Mesenchymal stem cell (in vitro differentiated cells and primary cell): ENCODE data around the gene BAHD1.

Experiments
- DNase-seq: peaks from one replicate; pipeline ENCODE4 v3.0.0-alpha.2; 2013
- H2AFZ ChIP-seq: one replicate; pipeline ENCODE4 v1.6.1; 2013; ENCODE audit warnings: low read depth, mild to moderate bottlenecking, control low read depth, inconsistent platforms, low read length, moderate library complexity
- H2AK5ac ChIP-seq: 2 replicates; pipeline ENCODE4 v1.6.1; 2013; ENCODE audit warnings: low read length, moderate library complexity, mild to moderate bottlenecking, inconsistent platforms; ENCODE audit not compliant: severe bottlenecking
- H2BK120ac ChIP-seq: one replicate; pipeline ENCODE4 v1.6.1; 2013; ENCODE audit warnings: low read depth, mild to moderate bottlenecking, inconsistent platforms, low read length, moderate library complexity
- H2BK12ac ChIP-seq, 2 experiments: one replicate each; pipeline ENCODE4 v1.6.1; 2013; ENCODE audit warnings: inconsistent platforms in 2 of 2, low read length in 2 of 2, mild to moderate bottlenecking in 2 of 2, moderate library complexity in 2 of 2, control low read depth in 1 of 2
- H2BK15ac ChIP-seq: one replicate; pipeline ENCODE4 v1.6.1; 2013; ENCODE audit warnings: mild to moderate bottlenecking, low read depth, inconsistent platforms; ENCODE audit not compliant: poor library complexity, severe bottlenecking
- H2BK5ac ChIP-seq: 2 replicates; pipeline ENCODE4 v1.6.1; 2013; ENCODE audit warnings: low read depth, mild to moderate bottlenecking, low read length, control low read depth, inconsistent platforms; ENCODE audit not compliant: poor library complexity, severe bottlenecking
- H3K14ac ChIP-seq, 2 experiments: one replicate each; pipeline ENCODE4 v1.6.1; 2013; ENCODE audit warnings: inconsistent platforms in 2 of 2, low read length in 2 of 2, control low read depth in 1 of 2, mild to moderate bottlenecking in 1 of 2, moderate library complexity in 1 of 2
- H3K18ac ChIP-seq, 2 experiments: one replicate each; pipeline ENCODE4 v1.6.1; 2013; ENCODE audit warnings: inconsistent platforms in 2 of 2, low read length in 2 of 2, control low read depth in 1 of 2, low read depth in 1 of 2, mild to moderate bottlenecking in 1 of 2
- H3K23ac ChIP-seq, 2 experiments: one replicate each; pipeline ENCODE4 v1.6.1; 2013; ENCODE audit warnings: inconsistent platforms in 2 of 2, low read length in 2 of 2, mild to moderate bottlenecking in 2 of 2, moderate library complexity in 2 of 2, control low read depth in 1 of 2
- H3K27ac ChIP-seq: 2 replicates; pipeline ENCODE4 v1.5.1; 2013; ENCODE audit warnings: mild to moderate bottlenecking, moderate library complexity, low read length, control low read depth, inconsistent platforms; ENCODE audit not compliant: poor library complexity, severe bottlenecking
- H3K27me3 ChIP-seq, 2 experiments: 2 replicates each; pipeline versions ENCODE4 v1.6.1 to v1.7.0; 2013; ENCODE audit warnings: low read length in 2 of 2, mild to moderate bottlenecking in 2 of 2, moderate library complexity in 2 of 2, control low read depth in 1 of 2, inconsistent platforms in 1 of 2; ENCODE audit not compliant: control insufficient read depth in 1 of 2, insufficient read depth in 1 of 2
- H3K36me3 ChIP-seq, 2 experiments: 2 replicates each; pipeline versions ENCODE4 v1.6.1 to v1.7.0; 2013; ENCODE audit warnings: low read length in 2 of 2, control low read depth in 1 of 2, inconsistent platforms in 1 of 2, low read depth in 1 of 2, mild to moderate bottlenecking in 1 of 2; ENCODE audit not compliant: insufficient read depth in 2 of 2, control insufficient read depth in 1 of 2
- H3K4ac ChIP-seq, 2 experiments: one replicate each; pipeline ENCODE4 v1.6.1; 2013; ENCODE audit warnings: inconsistent platforms in 2 of 2, low read length in 2 of 2, mild to moderate bottlenecking in 2 of 2, moderate library complexity in 2 of 2, control low read depth in 1 of 2, low read depth in 1 of 2
- H3K4me1 ChIP-seq: 2 replicates; pipeline ENCODE4 v1.6.1; 2013; ENCODE audit warnings: low read depth, low read length, control low read depth; ENCODE audit not compliant: control insufficient read depth, insufficient read depth
- H3K4me2 ChIP-seq: 2 replicates; pipeline ENCODE4 v1.6.1; 2013; ENCODE audit warnings: low read length, mild to moderate bottlenecking, inconsistent platforms; ENCODE audit not compliant: poor library complexity, severe bottlenecking
- H3K4me3 ChIP-seq, 2 experiments: 2 replicates each; pipeline versions ENCODE4 v1.5.1 to v1.7.0; 2013; ENCODE audit warnings: low read length in 2 of 2, mild to moderate bottlenecking in 2 of 2, control low read depth in 1 of 2, low read depth in 1 of 2; ENCODE audit not compliant: insufficient read depth in 1 of 2
- H3K79me1 ChIP-seq: replicated peaks from 2 replicates; pipeline ENCODE4 v1.6.1; 2013; ENCODE audit warnings: mild to moderate bottlenecking, control low read depth, low read length, inconsistent platforms; ENCODE audit not compliant: poor library complexity, severe bottlenecking
- H3K9ac ChIP-seq: 2 replicates; pipeline ENCODE4 v1.7.0; 2013; ENCODE audit warnings: mild to moderate bottlenecking, low read length, moderate library complexity
- H3K9me3 ChIP-seq: 2 replicates; pipeline ENCODE4 v1.7.0; 2013; ENCODE audit warnings: mild to moderate bottlenecking, low read length; ENCODE audit not compliant: control insufficient read depth
- H4K8ac ChIP-seq: one replicate; pipeline ENCODE4 v1.6.1; 2013; ENCODE audit warnings: inconsistent platforms, mild to moderate bottlenecking, low read length, moderate library complexity
- H4K91ac ChIP-seq: one replicate; pipeline ENCODE4 v1.6.1; 2013; ENCODE audit warnings: mild to moderate bottlenecking, low read length, inconsistent platforms
- WGBS: methylation state at CpG from one replicate; pipeline ENCODE4 v1.1.7; 2013; ENCODE audit warnings: mixed read lengths; 5-methylcytosine and 5-hydroxymethylcytosine counted together

BAHD1 gene

GRCh38 chr15:40464595-40465185 is 23.9 kb downstream of the BAHD1 start:
- Histone ChIP-seq H3K18ac (no peak overlapping the region), H3K27ac (no peak overlapping the region), H3K36me3 (peaks cover 66 to 71% of the 10 kb centered on the region in 2 experiments), H3K9me3 (no peaks in the 10 kb centered on the region), H3K27me3 (no peaks in the 10 kb centered on the region), H2BK15ac (no peak overlapping the region), H3K23ac (no peak overlapping the region), H3K4me1 (no peaks in the 10 kb centered on the region), H3K4me2 (no peak overlapping the region), H2AK5ac (no peak overlapping the region), H3K79me1 (peaks cover 31% of the 10 kb centered on the region), H4K8ac (no peak overlapping the region), H3K9ac (no peak overlapping the region), H2BK12ac (no peak overlapping the region), H3K4ac (no peak overlapping the region), H3K4me3 (no peak overlapping the region), H3K14ac (no peak overlapping the region), H2AFZ (no peak overlapping the region), H2BK120ac (no peak overlapping the region), H2BK5ac (no peak overlapping the region), H4K91ac (no peak overlapping the region)
- DNase-seq, result no peak
- WGBS, result 97% methylated on average over 2 of the region's 3 CpGs

DNA sequence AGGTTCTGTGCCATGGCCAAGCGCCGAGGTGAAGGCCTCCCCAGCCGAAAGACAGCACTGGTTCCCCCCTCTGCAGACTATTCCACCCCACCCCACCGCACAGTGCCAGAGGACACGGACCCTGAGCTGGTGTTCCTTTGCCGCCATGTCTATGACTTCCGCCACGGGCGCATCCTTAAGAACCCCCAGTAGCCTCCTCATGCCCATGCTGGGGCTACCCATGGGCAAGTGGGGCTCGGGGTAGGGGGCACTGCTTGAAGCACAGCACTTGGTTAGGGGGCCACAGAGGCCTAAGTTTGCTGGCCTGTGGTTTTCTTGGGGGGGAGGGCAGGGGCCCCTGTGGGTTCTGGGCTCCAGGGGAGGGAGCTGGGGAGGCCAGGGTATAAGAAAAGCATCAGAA is 25.2 kb downstream of the BAHD1 start:
- no peaks in the 10 kb centered on the region for H3K27me3 ChIP-seq
- no peak overlapping the region for H2BK5ac ChIP-seq
- H2BK120ac ChIP-seq, result no peak overlapping the region
- no peak overlapping the region for H4K91ac ChIP-seq
- no peak overlapping the region for H3K9ac ChIP-seq
- H2BK15ac ChIP-seq, result no peak overlapping the region
- peaks cover 57 to 63% of the 10 kb centered on the region in 2 experiments for H3K36me3 ChIP-seq
- no peak overlapping the region for H3K23ac ChIP-seq
- no peak overlapping the region for H3K4me3 ChIP-seq
- no peak for DNase-seq
- no peak overlapping the region for H2AFZ ChIP-seq
- WGBS, result 98% methylated on average over 10 of the region's 10 CpGs
- H4K8ac ChIP-seq, result no peak overlapping the region
- H3K4me2 ChIP-seq, result no peak overlapping the region
- peaks cover 8% of the 10 kb centered on the region for H3K4me1 ChIP-seq
- no peak overlapping the region for H3K14ac ChIP-seq
- no peaks in the 10 kb centered on the region for H3K9me3 ChIP-seq
- no peak overlapping the region for H3K18ac ChIP-seq
- no peak overlapping the region for H3K4ac ChIP-seq
- no peak overlapping the region for H3K27ac ChIP-seq
- H2BK12ac ChIP-seq, result no peak overlapping the region
- H2AK5ac ChIP-seq, result no peak overlapping the region
- peaks cover 20% of the 10 kb centered on the region for H3K79me1 ChIP-seq

DNA sequence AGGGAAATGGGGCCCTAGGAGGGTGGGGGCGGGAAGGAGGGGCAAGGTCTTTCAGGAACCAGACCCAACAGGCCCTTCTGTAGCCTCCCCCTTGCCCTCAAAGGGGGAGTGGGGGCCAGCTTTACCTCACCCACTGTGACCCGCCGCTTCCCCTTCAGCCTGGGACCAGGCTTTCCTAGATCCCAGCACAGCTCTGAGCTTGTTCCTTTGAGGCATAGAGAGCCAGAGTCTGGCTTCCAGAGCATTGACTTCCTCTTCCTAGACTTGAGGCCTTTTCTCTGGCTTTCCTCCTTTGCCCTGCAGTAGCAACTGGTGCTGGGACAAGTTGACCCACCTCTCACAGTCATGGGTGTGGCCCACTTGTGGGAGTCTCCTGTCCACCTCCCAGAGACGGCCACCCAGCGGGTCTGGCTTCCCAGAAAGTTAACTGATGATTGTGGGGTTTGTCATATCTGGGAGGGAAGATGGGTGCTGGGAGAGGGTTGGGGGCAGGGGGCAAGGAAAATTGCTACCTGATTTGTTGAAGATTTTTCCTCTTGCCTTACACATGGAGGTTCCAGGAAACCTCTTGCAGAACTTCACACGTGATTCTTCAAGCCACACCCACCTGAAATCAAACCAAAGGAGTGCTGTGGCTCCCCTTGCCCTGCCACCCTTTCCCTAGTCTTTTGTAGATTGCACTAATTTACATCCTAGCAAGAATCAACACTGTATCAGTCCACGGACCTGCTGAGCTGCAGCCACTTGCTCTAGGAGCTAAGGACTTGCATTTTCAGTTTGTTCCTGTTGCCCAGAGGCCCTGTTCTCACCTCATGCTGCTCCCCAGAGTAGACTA is 25.9 kb downstream of the BAHD1 start:
- Histone ChIP-seq H3K23ac (no peak overlapping the region), H2AFZ (no peak overlapping the region), H2BK12ac (no peak overlapping the region), H3K4ac (no peak overlapping the region), H3K9ac (no peak overlapping the region), H3K14ac (no peak overlapping the region), H3K4me3 (no peak overlapping the region), H4K91ac (no peak overlapping the region), H2BK120ac (no peak overlapping the region), H4K8ac (no peak overlapping the region), H3K27me3 (no peaks in the 10 kb centered on the region), H2AK5ac (no peak overlapping the region), H3K27ac (no peak overlapping the region), H3K4me1 (peaks cover 10% of the 10 kb centered on the region), H3K36me3 (peaks cover 57 to 62% of the 10 kb centered on the region in 2 experiments), H3K9me3 (no peaks in the 10 kb centered on the region), H3K18ac (no peak overlapping the region), H3K79me1 (peaks cover 19% of the 10 kb centered on the region), H2BK15ac (no peak overlapping the region), H3K4me2 (no peak overlapping the region), H2BK5ac (no peak overlapping the region)
- 92% methylated on average over 7 of the region's 7 CpGs for whole genome bisulfite sequencing
- DNase-seq, result no peak

DNA sequence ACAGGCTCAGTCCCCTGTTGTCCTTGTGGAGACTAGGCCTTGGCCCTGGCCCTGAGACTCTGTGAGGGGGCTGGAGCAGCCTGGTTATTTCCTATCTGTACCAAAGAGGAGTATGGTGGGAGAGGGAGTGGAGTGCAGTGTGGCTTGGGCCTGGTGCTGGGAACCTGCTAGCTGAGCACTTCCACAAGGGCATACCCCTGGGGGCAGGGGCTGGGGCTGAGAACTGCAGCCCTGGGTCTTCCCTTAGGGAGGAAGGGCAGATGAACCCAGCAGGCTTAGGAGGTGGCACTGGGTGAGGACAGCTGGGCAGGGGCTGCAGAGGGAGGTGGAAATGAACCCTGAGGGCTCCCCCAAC is 26.5 kb downstream of the BAHD1 start:
- H3K18ac ChIP-seq, result no peak overlapping the region
- H2BK5ac ChIP-seq, result no peak overlapping the region
- H4K8ac ChIP-seq, result no peak overlapping the region
- no peak overlapping the region for H2AFZ ChIP-seq
- H3K4ac ChIP-seq, result no peak overlapping the region
- H3K4me1 ChIP-seq, result peaks cover 16% of the 10 kb centered on the region
- peaks cover 52 to 56% of the 10 kb centered on the region in 2 experiments for H3K36me3 ChIP-seq
- DNase-seq, result no peak
- H3K23ac ChIP-seq, result no peak overlapping the region
- H3K27me3 ChIP-seq, result no peaks in the 10 kb centered on the region
- no peak overlapping the region for H3K4me2 ChIP-seq
- H3K4me3 ChIP-seq, result no peak overlapping the region
- no peak overlapping the region for H4K91ac ChIP-seq
- no peak overlapping the region for H2BK12ac ChIP-seq
- H2BK15ac ChIP-seq, result no peak overlapping the region
- H2BK120ac ChIP-seq, result no peak overlapping the region
- H3K9ac ChIP-seq, result no peak overlapping the region
- no peak overlapping the region for H3K27ac ChIP-seq
- H3K79me1 ChIP-seq, result peaks cover 21% of the 10 kb centered on the region
- no peak overlapping the region for H2AK5ac ChIP-seq
- no peak overlapping the region for H3K14ac ChIP-seq
- no peaks in the 10 kb centered on the region for H3K9me3 ChIP-seq
